ENCODE data around the gene GFM2.

DNA sequence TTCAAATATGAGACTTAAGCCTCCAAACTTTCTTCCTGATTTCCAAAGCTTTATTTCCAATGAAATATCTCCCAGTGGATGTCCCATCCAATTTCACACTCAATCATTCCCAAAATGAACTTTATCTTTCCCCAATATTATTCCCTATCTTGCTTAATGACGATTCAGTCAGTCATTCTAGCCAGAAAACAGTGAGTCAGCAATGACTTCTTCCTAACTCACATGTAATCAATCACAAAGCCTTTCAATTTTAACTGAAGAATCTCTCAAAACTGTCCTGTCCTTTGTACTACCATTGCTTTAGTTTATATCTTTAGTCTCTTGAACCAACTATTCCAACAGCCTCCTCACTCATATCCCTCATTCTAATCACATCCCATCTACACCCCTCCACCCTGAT lies 35.0 kb upstream of the GFM2 start:
- TF ChIP-seq EZH2 (IDR thresholded peaks at IDR 0.05; ENCODE audit: borderline replicate concordance, low read length), result no peak
- TF ChIP-seq, protein P1, sequence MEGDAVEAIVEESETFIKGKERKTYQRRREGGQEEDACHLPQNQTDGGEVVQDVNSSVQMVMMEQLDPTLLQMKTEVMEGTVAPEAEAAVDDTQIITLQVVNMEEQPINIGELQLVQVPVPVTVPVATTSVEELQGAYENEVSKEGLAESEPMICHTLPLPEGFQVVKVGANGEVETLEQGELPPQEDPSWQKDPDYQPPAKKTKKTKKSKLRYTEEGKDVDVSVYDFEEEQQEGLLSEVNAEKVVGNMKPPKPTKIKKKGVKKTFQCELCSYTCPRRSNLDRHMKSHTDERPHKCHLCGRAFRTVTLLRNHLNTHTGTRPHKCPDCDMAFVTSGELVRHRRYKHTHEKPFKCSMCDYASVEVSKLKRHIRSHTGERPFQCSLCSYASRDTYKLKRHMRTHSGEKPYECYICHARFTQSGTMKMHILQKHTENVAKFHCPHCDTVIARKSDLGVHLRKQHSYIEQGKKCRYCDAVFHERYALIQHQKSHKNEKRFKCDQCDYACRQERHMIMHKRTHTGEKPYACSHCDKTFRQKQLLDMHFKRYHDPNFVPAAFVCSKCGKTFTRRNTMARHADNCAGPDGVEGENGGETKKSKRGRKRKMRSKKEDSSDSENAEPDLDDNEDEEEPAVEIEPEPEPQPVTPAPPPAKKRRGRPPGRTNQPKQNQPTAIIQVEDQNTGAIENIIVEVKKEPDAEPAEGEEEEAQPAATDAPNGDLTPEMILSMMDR (IDR thresholded peaks at IDR 0.05; ENCODE audit: low read length), result no peak
